ENCODE measurements around the gene CNN3. TPM values are rescaled to one million over a fixed set of nuclear protein-coding genes. Genes with fewer than 3 reads are reported as not detected.

CNN3 gene
- total RNA-seq, 2 donors from 2014 or later: 275 to 308 TPM

DNA sequence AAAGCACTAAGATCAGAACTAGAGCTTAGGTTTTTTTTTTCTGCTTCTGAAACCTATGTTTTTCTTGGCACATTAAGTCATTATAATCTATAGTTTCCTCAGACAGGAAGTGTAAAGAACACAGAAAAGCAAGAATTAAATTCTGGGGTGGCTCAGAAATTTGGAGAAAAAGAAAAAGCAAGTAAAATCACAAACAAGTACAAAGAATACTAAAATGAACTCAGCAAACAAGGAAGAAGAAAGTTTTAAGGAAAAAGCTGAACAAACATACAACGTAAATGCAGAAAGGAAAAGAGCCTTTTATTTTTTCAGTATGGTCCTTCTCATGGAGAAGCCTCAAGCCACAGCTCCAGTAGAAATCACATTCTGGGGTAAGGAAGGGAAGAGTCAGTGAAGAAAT lies 8.6 kb upstream of the CNN3 start:
- H3K27me3 ChIP-seq (ENCODE audit: control insufficient read depth, insufficient read depth, low read length, poor library complexity, severe bottlenecking): no peaks in the 10 kb centered on the region
- H3K4me3 ChIP-seq (ENCODE audit: low read length): no peak overlapping the region
- Mint-ChIP-seq H3K4me3 (no peak overlapping the region), H3K9me3 (no peaks in the 10 kb centered on the region), H3K36me3 (ENCODE audit: low read depth) (peaks cover 11% of the 10 kb centered on the region), H3K4me1 (peaks cover 21% of the 10 kb centered on the region), H3K27me3 (ENCODE audit: insufficient read depth) (peaks cover 3% of the 10 kb centered on the region), H3K27ac (no peak overlapping the region)
- H3K9me3 ChIP-seq (ENCODE audit: control insufficient read depth, low read length): no peaks in the 10 kb centered on the region
- peaks cover 5% of the 10 kb centered on the region for H3K36me3 ChIP-seq (ENCODE audit: control insufficient read depth, insufficient read depth, low read length)
- peaks cover 6% of the 10 kb centered on the region for H3K4me1 ChIP-seq (ENCODE audit: control insufficient read depth, insufficient read depth, low read length)
- TF ChIP-seq, protein P1, sequence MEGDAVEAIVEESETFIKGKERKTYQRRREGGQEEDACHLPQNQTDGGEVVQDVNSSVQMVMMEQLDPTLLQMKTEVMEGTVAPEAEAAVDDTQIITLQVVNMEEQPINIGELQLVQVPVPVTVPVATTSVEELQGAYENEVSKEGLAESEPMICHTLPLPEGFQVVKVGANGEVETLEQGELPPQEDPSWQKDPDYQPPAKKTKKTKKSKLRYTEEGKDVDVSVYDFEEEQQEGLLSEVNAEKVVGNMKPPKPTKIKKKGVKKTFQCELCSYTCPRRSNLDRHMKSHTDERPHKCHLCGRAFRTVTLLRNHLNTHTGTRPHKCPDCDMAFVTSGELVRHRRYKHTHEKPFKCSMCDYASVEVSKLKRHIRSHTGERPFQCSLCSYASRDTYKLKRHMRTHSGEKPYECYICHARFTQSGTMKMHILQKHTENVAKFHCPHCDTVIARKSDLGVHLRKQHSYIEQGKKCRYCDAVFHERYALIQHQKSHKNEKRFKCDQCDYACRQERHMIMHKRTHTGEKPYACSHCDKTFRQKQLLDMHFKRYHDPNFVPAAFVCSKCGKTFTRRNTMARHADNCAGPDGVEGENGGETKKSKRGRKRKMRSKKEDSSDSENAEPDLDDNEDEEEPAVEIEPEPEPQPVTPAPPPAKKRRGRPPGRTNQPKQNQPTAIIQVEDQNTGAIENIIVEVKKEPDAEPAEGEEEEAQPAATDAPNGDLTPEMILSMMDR (conservative IDR thresholded peaks at IDR 0.05): no peak
- H3K27ac ChIP-seq (ENCODE audit: low read depth, low read length): no peak overlapping the region
- no peak overlapping the region for H3K9ac ChIP-seq (ENCODE audit: extremely low read depth, low read length, poor library complexity, severe bottlenecking)
- WGBS, 2 experiments (ENCODE audit: insufficient coverage in 1 of 2, insufficient read length in 1 of 2): 93 to 100% methylated on average over 1 of the region's 1 CpG
- DNase-seq: no peak

DNA sequence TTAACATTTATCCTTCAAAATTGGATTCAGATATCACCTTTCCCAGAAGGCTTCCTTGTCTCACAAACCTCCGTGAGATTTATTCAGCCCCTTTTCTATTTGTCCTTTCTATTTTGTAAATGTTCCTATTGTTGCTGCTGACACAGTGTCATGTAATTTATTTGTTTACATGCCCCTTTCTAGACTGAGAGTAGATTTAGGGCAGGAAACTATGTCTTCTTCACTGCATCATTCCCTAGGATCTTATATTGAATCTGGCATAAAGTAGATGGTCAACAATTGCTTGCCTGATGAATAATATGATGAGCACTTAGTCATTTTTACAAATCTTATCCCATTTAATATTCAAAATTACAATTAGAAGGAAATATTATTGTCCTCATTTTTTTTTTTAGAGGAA lies 8.1 kb upstream of the CNN3 start:
- 71% methylated on average over 1 of the region's 1 CpG; no CpG with 5 or more reads in 1 of the 2 experiments for WGBS, 2 experiments (ENCODE audit: insufficient coverage in 1 of 2, insufficient read length in 1 of 2)
- peaks cover 11% of the 10 kb centered on the region for H3K36me3 Mint-ChIP-seq (ENCODE audit: low read depth)
- Histone ChIP-seq H3K27ac (ENCODE audit: low read depth, low read length) (no peak overlapping the region), H3K4me1 (ENCODE audit: control insufficient read depth, insufficient read depth, low read length) (peaks cover 6% of the 10 kb centered on the region), H3K9ac (ENCODE audit: extremely low read depth, low read length, poor library complexity, severe bottlenecking) (no peak overlapping the region), H3K4me3 (ENCODE audit: low read length) (no peak overlapping the region), H3K27me3 (ENCODE audit: control insufficient read depth, insufficient read depth, low read length, poor library complexity, severe bottlenecking) (no peaks in the 10 kb centered on the region), H3K36me3 (ENCODE audit: control insufficient read depth, insufficient read depth, low read length) (peaks cover 5% of the 10 kb centered on the region), H3K9me3 (ENCODE audit: control insufficient read depth, low read length) (no peaks in the 10 kb centered on the region)
- peaks cover 25% of the 10 kb centered on the region for H3K4me1 Mint-ChIP-seq
- H3K4me3 Mint-ChIP-seq: no peak overlapping the region
- TF ChIP-seq, protein P1 (conservative IDR thresholded peaks at IDR 0.05): no peak
- DNase-seq: no peak
- H3K27ac Mint-ChIP-seq: no peak overlapping the region
- peaks cover 3% of the 10 kb centered on the region for H3K27me3 Mint-ChIP-seq (ENCODE audit: insufficient read depth)
- H3K9me3 Mint-ChIP-seq: no peaks in the 10 kb centered on the region

DNA sequence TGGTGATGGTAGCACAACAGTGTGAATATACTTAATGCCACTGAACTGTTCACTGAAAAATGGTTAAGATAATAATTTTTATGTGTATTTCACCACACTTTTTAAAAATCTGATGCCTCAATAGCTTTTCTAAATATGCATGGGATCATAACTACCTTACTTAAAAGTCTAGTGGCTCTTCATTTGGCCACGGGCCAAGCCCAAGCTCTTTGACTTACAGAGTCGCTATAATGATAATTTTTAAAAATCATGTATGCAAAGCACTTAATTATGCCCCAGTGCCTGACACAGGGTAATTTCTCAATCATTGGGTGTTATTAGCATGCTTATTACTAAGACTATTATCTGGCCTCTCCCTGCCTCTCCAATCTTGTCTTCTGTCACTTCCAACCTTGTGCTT lies 7.6 kb upstream of the CNN3 start:
- H3K4me1 ChIP-seq (ENCODE audit: control insufficient read depth, insufficient read depth, low read length): peaks cover 9% of the 10 kb centered on the region
- H3K4me3 Mint-ChIP-seq: no peak overlapping the region
- H3K27ac Mint-ChIP-seq: no peak overlapping the region
- TF ChIP-seq, protein P1 (conservative IDR thresholded peaks at IDR 0.05): no peak
- no peaks in the 10 kb centered on the region for H3K27me3 ChIP-seq (ENCODE audit: control insufficient read depth, insufficient read depth, low read length, poor library complexity, severe bottlenecking)
- H3K9me3 Mint-ChIP-seq: no peaks in the 10 kb centered on the region
- 79% methylated on average over 2 of the region's 2 CpGs; no CpG with 5 or more reads in 1 of the 2 experiments for WGBS, 2 experiments (ENCODE audit: insufficient coverage in 1 of 2, insufficient read length in 1 of 2)
- H3K9me3 ChIP-seq (ENCODE audit: control insufficient read depth, low read length): no peaks in the 10 kb centered on the region
- peaks cover 30% of the 10 kb centered on the region for H3K4me1 Mint-ChIP-seq
- H3K36me3 ChIP-seq (ENCODE audit: control insufficient read depth, insufficient read depth, low read length): peaks cover 5% of the 10 kb centered on the region
- DNase-seq: no peak
- no peak overlapping the region for H3K4me3 ChIP-seq (ENCODE audit: low read length)
- no peak overlapping the region for H3K9ac ChIP-seq (ENCODE audit: extremely low read depth, low read length, poor library complexity, severe bottlenecking)
- H3K27ac ChIP-seq (ENCODE audit: low read depth, low read length): no peak overlapping the region
- peaks cover 11% of the 10 kb centered on the region for H3K36me3 Mint-ChIP-seq (ENCODE audit: low read depth)
- H3K27me3 Mint-ChIP-seq (ENCODE audit: insufficient read depth): peaks cover 3% of the 10 kb centered on the region

Measured in endodermal cell (in vitro differentiated cells).